HepG2 (cell line): ENCODE measurements around the gene ADIRF. TPM values are rescaled to one million over a fixed set of nuclear protein-coding genes. Genes with fewer than 3 reads are reported as not detected.
A peak's percentile ranks its signal among the peaks of the same experiment; 100 is the strongest.

Experiments used
- CREBL2 ChIP-seq: sonication (generic); formaldehyde crosslinking; IDR thresholded peaks from 2 replicates; pipeline ENCODE4 v1.8.1; 2023; ENCODE audit warnings: missing genetic modification reagents, mild to moderate bottlenecking, borderline replicate concordance
- IKZF5 ChIP-seq: IDR thresholded peaks from 2 replicates; pipeline ENCODE4 v1.6.1; 2018; ENCODE audit warnings: missing genetic modification reagents, mild to moderate bottlenecking, missing compliant biosample characterization
- KDM4B ChIP-seq: sonication (generic); formaldehyde crosslinking; IDR thresholded peaks from 2 replicates; pipeline ENCODE4 v1.4.0; 2020; ENCODE audit warnings: missing genetic modification reagents
- POGZ ChIP-seq: sonication (generic); formaldehyde crosslinking; IDR thresholded peaks from 2 replicates; pipeline ENCODE4 v1.4.0; 2020; ENCODE audit warnings: mild to moderate bottlenecking, missing genetic modification reagents
- PRDM15 ChIP-seq: sonication (generic); formaldehyde crosslinking; IDR thresholded peaks from 2 replicates; pipeline ENCODE4 v1.4.0; 2020; ENCODE audit warnings: missing genetic modification reagents
- REXO4 ChIP-seq: sonication (generic); formaldehyde crosslinking; IDR thresholded peaks from 2 replicates; pipeline ENCODE4 v1.8.0; 2022; ENCODE audit warnings: missing genetic modification reagents, mild to moderate bottlenecking, borderline replicate concordance
- ZBTB34 ChIP-seq: sonication (generic); formaldehyde crosslinking; IDR thresholded peaks from 2 replicates; pipeline ENCODE4 v1.8.0; 2022; ENCODE audit warnings: mild to moderate bottlenecking, missing genetic modification reagents
- ZNF318 ChIP-seq: sonication (generic); formaldehyde crosslinking; IDR thresholded peaks from 2 replicates; pipeline ENCODE4 v1.4.0; 2020; ENCODE audit warnings: mild to moderate bottlenecking, missing genetic modification reagents
- ZNF460 ChIP-seq: sonication (generic); formaldehyde crosslinking; IDR thresholded peaks from 2 replicates; pipeline ENCODE4 v1.5.1; 2020; ENCODE audit warnings: missing genetic modification reagents, mild to moderate bottlenecking, borderline replicate concordance
- ZNF576 ChIP-seq: sonication (generic); formaldehyde crosslinking; IDR thresholded peaks from 2 replicates; pipeline ENCODE4 v1.4.0; 2020; ENCODE audit warnings: mild to moderate bottlenecking, missing genetic modification reagents
- ZNF598 ChIP-seq: sonication (generic); formaldehyde crosslinking; IDR thresholded peaks from 2 replicates; pipeline ENCODE4 v1.5.1; 2020; ENCODE audit warnings: mild to moderate bottlenecking, missing genetic modification reagents, borderline replicate concordance
- ZSCAN30 ChIP-seq: sonication (generic); formaldehyde crosslinking; IDR thresholded peaks from 2 replicates; pipeline ENCODE4 v1.5.0; 2020; ENCODE audit warnings: mild to moderate bottlenecking, missing genetic modification reagents
- polyA plus RNA-seq, 8 experiments: library from polyadenylated mRNA; depleted of rRNA in 3 of 8; stranded (reverse) in 7 of 8; unstranded in 1 of 8; fragments of >200 nt; fragmentation: Illumina TruSeq in 4 of 8; extraction: Trizol in 4 of 8; gene quantifications; 2 replicates each; pipeline versions ENCODE4 v1.2.1 to v1.2.3, GENCODE V29; 2011 to 2016; ENCODE audit warnings: low read depth in 4 of 8, missing spikeins in 1 of 8, mixed read lengths in 1 of 8; ENCODE audit not compliant: insufficient read depth in 1 of 8
- total RNA-seq, 5 experiments: library from RNA; depleted of rRNA; stranded (reverse); fragments of >200 nt; fragmentation: Illumina TruSeq; extraction: Trizol; gene quantifications; 2 replicates each; pipeline ENCODE4 v1.2.3, GENCODE V29; 2016; ENCODE audit warnings: low read depth in 1 of 5

ADIRF gene
- total and polyA plus RNA-seq, 2 of the 13 experiments (the other 11 are each of a cell fraction or from before 2014, with no cell fraction given) = 0.13 to 0.40 TPM

- TF ChIP-seq ZNF318 (CRISPR knock-in tag) (no peak), IKZF5 (CRISPR knock-in tag) (peak; percentile 27; the same call in 1 of the 2 replicates), ZNF598 (CRISPR knock-in tag) (peak; percentile 82; the same call in 1 of the 2 replicates), REXO4 (no peak), ZNF460 (no peak), KDM4B (CRISPR knock-in tag) (no peak), CREBL2 (CRISPR knock-in tag) (no peak), ZNF576 (no peak), ZBTB34 (CRISPR knock-in tag) (no peak), POGZ (CRISPR knock-in tag) (0 out of 2 replicates have a peak, but pooled peaks have one; percentile 12), ZSCAN30 (no peak), PRDM15 (CRISPR knock-in tag) (no peak)
These were observed 8.0 kb upstream of the ADIRF start (continued) for GRCh38 chr10:86960003-86960862.
